GM12878 (cell line): ENCODE data around the gene TRIM25. TPM values are rescaled to one million over a fixed set of nuclear protein-coding genes. Genes with fewer than 3 reads are reported as not detected.
A peak's percentile ranks its signal among the peaks of the same experiment; 100 is the strongest.

ENCODE experiments used
- ATAC-seq: fragments of 200-7000 bp; cut with Tn5 transposase; 3 replicates; pipeline ENCODE4 v1.9.1; 2020; ENCODE audit warnings: mild to moderate bottlenecking, moderate library complexity
- BruUV-seq: library from RNA; stranded (reverse); fragments of 400-500 nt; replicated peaks from 2 replicates; lab custom pipeline; 2021; lab: Mats Ljungman, UMichigan
- CTCF ChIA-PET: fragments of 300-600 bp; sonication (Branson Sonifier 250); formaldehyde crosslinking; extraction: SDS; loops from one replicate; lab custom pipeline; 2021; ENCODE audit warnings: inconsistent platforms; lab: Yijun Ruan, JAX
- POLR2A ChIA-PET: fragments of 350-600 bp; formaldehyde crosslinking; extraction: SDS; loops from one replicate; lab custom pipeline; 2021; ENCODE audit warnings: inconsistent platforms; lab: Charles Lee
- RAD21 ChIA-PET: fragments of 300-600 bp; sonication (Branson Sonifier 250); formaldehyde crosslinking; loops from one replicate; lab custom pipeline; 2023; ENCODE audit warnings: antibody characterized with exemption; ENCODE audit not compliant: unreplicated experiment; lab: Charles Lee
- SMC1A ChIA-PET: fragments of 300-600 bp; sonication (Branson Sonifier 250); formaldehyde crosslinking; loops from one replicate; lab custom pipeline; 2023; ENCODE audit not compliant: unreplicated experiment, uncharacterized antibody; lab: Charles Lee
- DNase-seq: peaks from one replicate; pipeline ENCODE4 v3.0.0-alpha.2; 2011; ENCODE audit warnings: low read depth, low spot score
- FAIRE-seq: peaks from 3 replicates; lab custom pipeline; 2011; peaks lifted over from hg19 to GRCh38; lab: Jason Lieb, UNC
- H2AFZ ChIP-seq: 2 replicates; pipeline ENCODE4 v1.6.0; 2011; ENCODE audit warnings: low read depth, low read length, control low read depth; ENCODE audit not compliant: control insufficient read depth
- H3K27ac ChIP-seq: 2 replicates; pipeline ENCODE4 v1.5.1; 2011; ENCODE audit warnings: control low read depth; ENCODE audit not compliant: control insufficient read depth, insufficient read depth
- H3K27me3 ChIP-seq, 2 experiments: replicated peaks in 1 of 2; 2 replicates each; pipeline versions ENCODE4 v1.6.0 to v1.6.1; 2011; ENCODE audit warnings: low read length in 1 of 2; ENCODE audit not compliant: control insufficient read depth in 2 of 2, insufficient read depth in 2 of 2
- H3K36me3 ChIP-seq, 2 experiments: 2 replicates each; pipeline ENCODE4 v1.5.1; 2011; ENCODE audit warnings: low read length in 1 of 2; ENCODE audit not compliant: control insufficient read depth in 2 of 2, insufficient read depth in 2 of 2
- H3K4me1 ChIP-seq: 2 replicates; pipeline ENCODE4 v1.6.1; 2011; ENCODE audit warnings: mild to moderate bottlenecking, low read length, moderate library complexity, mixed read lengths; ENCODE audit not compliant: control insufficient read depth, insufficient read depth
- H3K4me2 ChIP-seq: 2 replicates; pipeline ENCODE4 v1.6.0; 2011; ENCODE audit warnings: control low read depth; ENCODE audit not compliant: control insufficient read depth, insufficient read depth
- H3K4me3 ChIP-seq: fragments of 200-600 bp; sonication (generic); 2 replicates; pipeline ENCODE4 v1.5.1; 2016
- H3K79me2 ChIP-seq: 2 replicates; pipeline ENCODE4 v1.6.0; 2011; ENCODE audit warnings: low read length; ENCODE audit not compliant: control insufficient read depth, insufficient read depth
- H3K9ac ChIP-seq: 2 replicates; pipeline ENCODE4 v1.8.0; 2011; ENCODE audit warnings: low read length, control low read depth, mixed read lengths; ENCODE audit not compliant: control insufficient read depth, insufficient read depth
- H3K9me3 ChIP-seq: replicated peaks from 3 replicates; pipeline ENCODE4 v1.5.1; 2011; ENCODE audit warnings: mild to moderate bottlenecking, low read length; ENCODE audit not compliant: control insufficient read depth, insufficient read depth
- H4K20me1 ChIP-seq: 2 replicates; pipeline ENCODE4 v1.6.0; 2011; ENCODE audit not compliant: control insufficient read depth, insufficient read depth
- NBN ChIP-seq: fragments of 450-650 bp; IDR thresholded peaks from 2 replicates; pipeline ENCODE4 v1.6.1; 2016
- NR2C1 ChIP-seq: fragments of 450-650 bp; IDR thresholded peaks from 2 replicates; pipeline ENCODE4 v1.6.1; 2017; ENCODE audit warnings: antibody characterized with exemption, mild to moderate bottlenecking, moderate library complexity
- POLR2AphosphoS5 ChIP-seq: IDR thresholded peaks from 2 replicates; pipeline ENCODE4 v1.6.1; 2011; ENCODE audit warnings: mild to moderate bottlenecking, low read length, inconsistent platforms
- RUNX3 ChIP-seq: IDR thresholded peaks from 2 replicates; pipeline ENCODE4 v1.6.1; 2012; ENCODE audit warnings: low read length, inconsistent platforms
- SREBF2 ChIP-seq: IDR thresholded peaks from 2 replicates; pipeline ENCODE4 v1.6.1; 2012; ENCODE audit warnings: mild to moderate bottlenecking, low read length
- TBL1XR1 ChIP-seq: IDR thresholded peaks from 2 replicates; pipeline ENCODE4 v1.6.1; 2012; ENCODE audit warnings: low read depth, low read length, improper control_type of control experiment
- ZBTB33 ChIP-seq: fragments of 450-650 bp; IDR thresholded peaks from 2 replicates; pipeline ENCODE4 v1.6.1; 2017; ENCODE audit warnings: mild to moderate bottlenecking
- ZSCAN29 ChIP-seq: fragments of 450-650 bp; IDR thresholded peaks from 2 replicates; pipeline ENCODE4 v1.6.1; 2017; ENCODE audit warnings: mild to moderate bottlenecking, moderate library complexity
- WGBS: methylation state at CpG from one replicate; pipeline ENCODE4 v1.1.6; 2016; ENCODE audit warnings: low lambda C conversion rate; ENCODE audit not compliant: insufficient replicate concordance, insufficient coverage; ENCODE audit errors: missing lambda C conversion rate; 5-methylcytosine and 5-hydroxymethylcytosine counted together
- in situ Hi-C: fragments of 300-500 bp; cut with MboI; formaldehyde crosslinking; loops from 9 replicates; pipeline ENCODE4 v1.14.3; 2018; ENCODE audit warnings: mixed read lengths
- intact Hi-C: fragments of 100-400 bp; cut with micrococcal nuclease; formaldehyde crosslinking; loops from one replicate; pipeline ENCODE4 v1.14.2; 2022; ENCODE audit not compliant: unreplicated experiment
- polyA plus RNA-seq, 11 experiments: library from polyadenylated mRNA; depleted of rRNA in 4 of 11; unstranded in 6 of 11; stranded (reverse) in 5 of 11; fragments of >200 nt; fragmentation: Nextera tagmentation in 4 of 11; fragmentation: Illumina TruSeq in 1 of 11; extraction: Ambion mirVana in 4 of 11; extraction: Trizol in 1 of 11; gene quantifications; 1 replicate in 1 of 11; 2 replicates in 10 of 11; pipeline versions ENCODE4 v1.2.1 to v1.2.3, GENCODE V29; 2011 to 2016; ENCODE audit warnings: inconsistent platforms in 2 of 11, missing spikeins in 2 of 11, low read depth in 1 of 11
- total RNA-seq, 4 experiments: library from RNA; depleted of rRNA in 3 of 4; stranded (reverse); fragments of >200 nt in 3 of 4; fragmentation: Illumina TruSeq in 1 of 4; extraction: Trizol in 1 of 4; gene quantifications; 2 replicates each; pipeline versions ENCODE4 v1.2.1 to v1.2.3, GENCODE V29; 2013 to 2021

Gene TRIM25
- total and polyA plus RNA-seq, 10 of the 15 experiments (the other 5 are each of a cell fraction or from before 2014, with no cell fraction given) = 10.5 to 123 (median 51.3) TPM

- TF ChIP-seq SREBF2 (no peak), POLR2AphosphoS5 (peak; percentile 47; the same call in 1 of the 2 replicates)
- TF ChIP-seq, all 136 proteins: peak for 3
These were observed 26.0 kb downstream of the TRIM25 start (continued) for GRCh38 chr17:56887552-56888467.

DNA sequence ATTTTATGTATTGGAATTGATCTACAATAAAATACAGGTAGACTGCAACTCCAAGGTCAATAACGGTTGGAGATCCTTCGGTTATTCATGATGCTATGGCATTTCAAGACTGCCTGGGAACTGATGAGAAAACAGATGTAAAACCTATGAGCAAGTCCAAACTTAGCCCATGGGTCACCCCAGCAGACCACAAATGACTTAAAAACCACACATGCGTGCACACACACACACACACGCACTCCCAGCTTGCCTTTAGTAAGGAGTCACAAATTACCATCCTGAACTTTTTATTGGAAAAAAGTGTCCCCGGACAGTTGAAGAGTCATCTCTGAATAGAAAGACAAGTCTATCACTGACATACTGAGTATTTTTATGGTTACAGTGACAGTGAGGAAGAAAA lies 26.7 kb downstream of the TRIM25 start:
- ChIA-PET CTCF (interaction anchor here (1.0 kb wide), 1 partner anchor 67 kb away, joined by 3 read pairs; no protein-coding TSS in a partner anchor), RAD21 (no interaction called here), SMC1A (no interaction called here), POLR2A (no interaction called here)
- Histone ChIP-seq H3K27me3 (no peaks in the 10 kb centered on the region), H3K4me2 (no peak overlapping the region), H3K27ac (no peak overlapping the region), H3K36me3 (peaks cover 23 to 35% of the 10 kb centered on the region in 2 experiments), H3K9me3 (peaks cover 22% of the 10 kb centered on the region; the same call in 2 of the 3 replicates), H3K79me2 (no peaks in the 10 kb centered on the region), H3K4me1 (peaks cover 6% of the 10 kb centered on the region), H3K4me3 (no peak overlapping the region), H3K9ac (no peak overlapping the region), H4K20me1 (no peaks in the 10 kb centered on the region), H2AFZ (no peak overlapping the region)
- BruUV-seq = no TSS peak
- intact Hi-C loops = no loop called here
- TF ChIP-seq NBN = no peak
- TF ChIP-seq ZSCAN29 = no peak
- TF ChIP-seq NR2C1 = no peak
- TF ChIP-seq ZBTB33 = no peak
- TF ChIP-seq TBL1XR1 = no peak
- peak; percentile 78 for TF ChIP-seq RUNX3
- DNase-seq = no peak
- ATAC-seq = 0 out of 3 replicates have a peak, but pooled peaks have one; percentile 13
- no peak for FAIRE-seq
- in situ Hi-C loops = no loop called here
- WGBS = 86% methylated on average over 5 of the region's 5 CpGs
